SU-DHL-6 (cell line): ENCODE data around the gene LRRC14B.

Source experiments
- H2AFZ ChIP-seq: fragments of 200-600 bp; sonication (generic); 2 replicates; pipeline ENCODE4 v1.6.1; 2014; ENCODE audit warnings: low read depth, mild to moderate bottlenecking, moderate library complexity, mixed read lengths, antibody characterized with exemption, low read length; ENCODE audit not compliant: severe bottlenecking
- H3F3A ChIP-seq: fragments of 200-600 bp; shearing (Covaris generic); 2 replicates; pipeline ENCODE4 v1.6.0; 2016; ENCODE audit warnings: antibody characterized with exemption, mild to moderate bottlenecking; ENCODE audit not compliant: insufficient read depth
- H3K27ac ChIP-seq: fragments of 200-600 bp; sonication (generic); 2 replicates; pipeline ENCODE4 v1.5.1; 2016; ENCODE audit warnings: low read depth, mild to moderate bottlenecking, low read length, moderate library complexity, mixed read lengths
- H3K27me3 ChIP-seq: fragments of 200-600 bp; sonication (generic), shearing (Covaris generic); 2 replicates; pipeline ENCODE4 v1.6.0; 2014; ENCODE audit warnings: mild to moderate bottlenecking, low read length
- H3K36me3 ChIP-seq: fragments of 200-600 bp; sonication (generic); 2 replicates; pipeline ENCODE4 v1.6.1; 2014; ENCODE audit warnings: mild to moderate bottlenecking, low read length, mixed read lengths
- H3K4me2 ChIP-seq: fragments of 300-600, 200-600 bp; shearing (Covaris generic), sonication (generic); 2 replicates; pipeline ENCODE4 v1.6.0; 2014; ENCODE audit warnings: low read length, low read depth, mild to moderate bottlenecking; ENCODE audit not compliant: poor library complexity, severe bottlenecking
- H3K4me3 ChIP-seq: fragments of 200-600 bp; sonication (generic); 2 replicates; pipeline ENCODE4 v1.5.1; 2014; ENCODE audit warnings: antibody characterized with exemption, low read length, mild to moderate bottlenecking, mixed read lengths; ENCODE audit not compliant: insufficient read depth, poor library complexity, severe bottlenecking
- H3K79me2 ChIP-seq: fragments of 200-600 bp; sonication (generic); 2 replicates; pipeline ENCODE4 v1.6.1; 2014; ENCODE audit warnings: mild to moderate bottlenecking, low read length, moderate library complexity; ENCODE audit not compliant: insufficient read depth
- H3K9ac ChIP-seq: fragments of 200-600 bp; sonication (generic); 2 replicates; pipeline ENCODE4 v1.7.0; 2014; ENCODE audit warnings: mild to moderate bottlenecking, low read length
- H3K9me2 ChIP-seq: fragments of 200-600 bp; sonication (generic); replicated peaks from 2 replicates; pipeline ENCODE4 v1.6.1; 2014; ENCODE audit warnings: low read length; ENCODE audit not compliant: insufficient read depth
- H3K9me3 ChIP-seq: fragments of 200-600 bp; sonication (generic); 2 replicates; pipeline ENCODE4 v1.6.1; 2014; ENCODE audit warnings: low read length, mixed read lengths; ENCODE audit not compliant: insufficient read depth
- H4K20me1 ChIP-seq: fragments of 200-600 bp; sonication (generic); 2 replicates; pipeline ENCODE4 v1.6.1; 2014; ENCODE audit warnings: low read depth, mild to moderate bottlenecking, antibody characterized with exemption, low read length, moderate library complexity, mixed read lengths
- EZH2phosphoT487 ChIP-seq: fragments of 200-600 bp; sonication (generic), shearing (Covaris generic); conservative IDR thresholded peaks from 2 replicates; pipeline ENCODE4 v1.6.1; 2018; ENCODE audit warnings: mild to moderate bottlenecking, antibody characterized with exemption, low read length, moderate library complexity, mixed read lengths
- TF ChIP-seq, protein P1 (sequence below): fragments of 200-600 bp; sonication (generic); IDR thresholded peaks from one replicate; pipeline ENCODE4 v1.5.1; 2017; ENCODE audit warnings: antibody characterized with exemption, mild to moderate bottlenecking, low read length, moderate library complexity; ENCODE audit not compliant: insufficient read depth, poor library complexity, severe bottlenecking

The LRRC14B gene

DNA sequence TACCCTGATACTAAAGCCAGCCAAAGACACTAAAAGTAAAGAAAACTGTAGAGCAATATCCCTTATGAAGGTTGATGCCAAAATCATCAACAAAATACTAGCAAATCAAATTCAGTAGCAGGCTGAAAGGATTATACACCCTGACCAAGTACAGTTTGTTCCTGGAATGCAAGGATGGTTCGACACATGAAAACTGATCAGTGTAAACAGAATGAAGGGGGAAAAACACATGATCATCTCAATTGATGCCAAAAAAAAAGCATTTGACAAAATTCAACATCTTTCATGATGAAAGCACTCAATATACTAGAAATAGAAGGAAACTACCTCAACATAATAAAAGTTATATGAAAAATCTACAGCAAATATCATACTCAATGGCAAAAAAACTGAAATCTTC lies 43.5 kb upstream of the LRRC14B start:
- Histone ChIP-seq H4K20me1 (no peaks in the 10 kb centered on the region), H3K9me2 (no peaks in the 10 kb centered on the region), H3K79me2 (no peaks in the 10 kb centered on the region), H2AFZ (no peak overlapping the region), H3K36me3 (no peaks in the 10 kb centered on the region), H3F3A (no peaks in the 10 kb centered on the region), H3K4me2 (no peak overlapping the region), H3K4me3 (no peak overlapping the region), H3K27ac (no peak overlapping the region), H3K9me3 (peaks cover 19% of the 10 kb centered on the region; the same call in 1 of the 2 replicates), H3K27me3 (no peaks in the 10 kb centered on the region), H3K9ac (no peak overlapping the region)
- TF ChIP-seq, protein P1, sequence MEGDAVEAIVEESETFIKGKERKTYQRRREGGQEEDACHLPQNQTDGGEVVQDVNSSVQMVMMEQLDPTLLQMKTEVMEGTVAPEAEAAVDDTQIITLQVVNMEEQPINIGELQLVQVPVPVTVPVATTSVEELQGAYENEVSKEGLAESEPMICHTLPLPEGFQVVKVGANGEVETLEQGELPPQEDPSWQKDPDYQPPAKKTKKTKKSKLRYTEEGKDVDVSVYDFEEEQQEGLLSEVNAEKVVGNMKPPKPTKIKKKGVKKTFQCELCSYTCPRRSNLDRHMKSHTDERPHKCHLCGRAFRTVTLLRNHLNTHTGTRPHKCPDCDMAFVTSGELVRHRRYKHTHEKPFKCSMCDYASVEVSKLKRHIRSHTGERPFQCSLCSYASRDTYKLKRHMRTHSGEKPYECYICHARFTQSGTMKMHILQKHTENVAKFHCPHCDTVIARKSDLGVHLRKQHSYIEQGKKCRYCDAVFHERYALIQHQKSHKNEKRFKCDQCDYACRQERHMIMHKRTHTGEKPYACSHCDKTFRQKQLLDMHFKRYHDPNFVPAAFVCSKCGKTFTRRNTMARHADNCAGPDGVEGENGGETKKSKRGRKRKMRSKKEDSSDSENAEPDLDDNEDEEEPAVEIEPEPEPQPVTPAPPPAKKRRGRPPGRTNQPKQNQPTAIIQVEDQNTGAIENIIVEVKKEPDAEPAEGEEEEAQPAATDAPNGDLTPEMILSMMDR, result no peak
- TF ChIP-seq EZH2phosphoT487, result no peak

DNA sequence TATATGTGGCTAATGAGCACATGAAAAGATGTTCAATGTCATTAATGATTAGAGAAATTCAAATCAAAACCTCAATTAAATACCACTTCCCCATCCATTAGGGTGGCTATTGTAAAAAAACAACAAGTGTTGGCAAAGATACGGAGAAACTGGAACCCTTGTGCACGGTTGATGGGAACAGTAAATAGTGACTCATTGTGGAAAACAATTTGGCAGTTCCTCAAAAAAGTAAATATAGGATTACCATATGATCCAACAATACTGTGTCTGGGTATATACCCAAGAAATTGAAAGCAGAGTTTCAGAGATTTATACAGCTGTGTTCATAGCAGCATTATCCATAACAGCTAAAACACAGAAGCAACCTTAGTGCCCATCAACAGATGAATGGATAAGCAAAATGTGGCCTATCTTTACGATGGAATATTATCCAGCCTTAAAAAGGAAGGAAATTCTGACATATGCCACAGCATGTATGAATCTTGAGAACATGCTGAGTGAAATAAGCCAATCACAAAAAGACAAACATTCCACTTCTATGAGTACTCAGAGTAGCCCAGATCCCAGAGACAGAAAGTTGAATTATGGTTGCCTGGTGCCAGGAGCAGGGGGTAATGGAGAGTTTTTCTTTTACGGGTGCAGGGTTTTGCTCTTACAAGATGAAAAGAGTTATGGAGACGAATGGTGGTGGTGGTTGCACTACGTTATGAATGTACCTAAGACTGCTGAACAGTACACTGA lies 41.4 kb upstream of the LRRC14B start:
- H4K20me1 ChIP-seq, result no peaks in the 10 kb centered on the region
- no peak overlapping the region for H3K4me3 ChIP-seq
- H3K9me2 ChIP-seq, result no peaks in the 10 kb centered on the region
- no peaks in the 10 kb centered on the region for H3K79me2 ChIP-seq
- no peaks in the 10 kb centered on the region for H3K27me3 ChIP-seq
- no peak overlapping the region for H3K27ac ChIP-seq
- H3K36me3 ChIP-seq, result no peaks in the 10 kb centered on the region
- peaks cover 19% of the 10 kb centered on the region; the same call in 1 of the 2 replicates for H3K9me3 ChIP-seq
- no peak overlapping the region for H3K4me2 ChIP-seq
- no peaks in the 10 kb centered on the region for H3F3A ChIP-seq
- TF ChIP-seq EZH2phosphoT487, result no peak
- TF ChIP-seq, protein P1, result no peak
- H2AFZ ChIP-seq, result no peak overlapping the region
- no peak overlapping the region for H3K9ac ChIP-seq

- Histone ChIP-seq H3K9me3 (peaks cover 19% of the 10 kb centered on the region; the same call in 1 of the 2 replicates), H4K20me1 (no peaks in the 10 kb centered on the region), H3K4me3 (no peak overlapping the region), H3K27me3 (no peaks in the 10 kb centered on the region), H3K36me3 (no peaks in the 10 kb centered on the region), H2AFZ (no peak overlapping the region), H3K9ac (no peak overlapping the region), H3K79me2 (no peaks in the 10 kb centered on the region), H3F3A (no peaks in the 10 kb centered on the region), H3K4me2 (no peak overlapping the region), H3K9me2 (no peaks in the 10 kb centered on the region), H3K27ac (no peak overlapping the region)
- no peak for TF ChIP-seq EZH2phosphoT487
- TF ChIP-seq, protein P1, result no peak
Observed at GRCh38 chr5:150746-151145, 40.5 kb upstream of the LRRC14B start.
